ENCODE results near the gene SETD2. TPM values are rescaled to one million over a fixed set of nuclear protein-coding genes. Genes with fewer than 3 reads are reported as not detected.

The SETD2 gene
- total RNA-seq, 2 experiments from 2014 or later, result 87.3 to 87.4 TPM

GRCh38 chr3:47004369-47005211 lies 159.3 kb downstream of the SETD2 start:
- Histone ChIP-seq H3K27me3 (ENCODE audit: control insufficient read depth in 1 of 2, insufficient read depth in 2 of 2, low read length in 2 of 2) (no peaks in the 10 kb centered on the region), H3K4me1 (ENCODE audit: insufficient read depth, low read length) (peaks cover 12% of the 10 kb centered on the region), H3K4me3 (ENCODE audit: low read length) (no peak overlapping the region), H3K9me3 (ENCODE audit: control insufficient read depth in 1 of 2, insufficient read depth in 1 of 2, low read length in 2 of 2) (no peaks in the 10 kb centered on the region), H3K27ac (ENCODE audit: low read depth in 1 of 2, low read length in 2 of 2) (no peak overlapping the region), H3K36me3 (ENCODE audit: insufficient read depth, low read length) (peaks cover 93% of the 10 kb centered on the region)
- TF ChIP-seq CTCF (IDR thresholded peaks at IDR 0.05), result no peak
- no peaks in the 10 kb centered on the region for H3K27me3 Mint-ChIP-seq
- ATAC-seq (ENCODE audit: poor library complexity) (no peak), DNase-seq (no peak)
- H3K4me1 Mint-ChIP-seq (ENCODE audit: low read depth), result no peaks in the 10 kb centered on the region
- intact Hi-C loops (cut with DNase I, micrococcal nuclease), result no loop called here
- ChIA-PET CTCF (no interaction called here), POLR2A (no interaction called here)
- H3K36me3 Mint-ChIP-seq (ENCODE audit: low read depth), result peaks cover 59% of the 10 kb centered on the region
- no peak overlapping the region for H3K4me3 Mint-ChIP-seq
- H3K9me3 Mint-ChIP-seq, result no peaks in the 10 kb centered on the region
- no peak overlapping the region for H3K27ac Mint-ChIP-seq

GRCh38 chr3:47003461-47004368 lies 160.2 kb downstream of the SETD2 start:
- Mint-ChIP-seq H3K36me3 (ENCODE audit: low read depth) (peaks cover 65% of the 10 kb centered on the region), H3K4me1 (ENCODE audit: low read depth) (peaks cover under 1% of the 10 kb centered on the region), H3K27ac (no peak overlapping the region)

GRCh38 chr3:47003056-47003410 lies 160.9 kb downstream of the SETD2 start:
- no peak for TF ChIP-seq CTCF (IDR thresholded peaks at IDR 0.05)
- intact Hi-C loops (cut with DNase I, micrococcal nuclease), result no loop called here
- Histone ChIP-seq H3K4me3 (ENCODE audit: low read length) (no peak overlapping the region), H3K36me3 (ENCODE audit: insufficient read depth, low read length) (peaks cover 100% of the 10 kb centered on the region), H3K27me3 (ENCODE audit: control insufficient read depth in 1 of 2, insufficient read depth in 2 of 2, low read length in 2 of 2) (no peaks in the 10 kb centered on the region), H3K4me1 (ENCODE audit: insufficient read depth, low read length) (peaks cover 15% of the 10 kb centered on the region), H3K27ac (ENCODE audit: low read depth in 1 of 2, low read length in 2 of 2) (no peak overlapping the region), H3K9me3 (ENCODE audit: control insufficient read depth in 1 of 2, insufficient read depth in 1 of 2, low read length in 2 of 2) (no peaks in the 10 kb centered on the region)
- Mint-ChIP-seq H3K4me1 (ENCODE audit: low read depth) (peaks cover 7% of the 10 kb centered on the region), H3K4me3 (no peak overlapping the region), H3K9me3 (no peaks in the 10 kb centered on the region), H3K36me3 (ENCODE audit: low read depth) (peaks cover 72% of the 10 kb centered on the region), H3K27ac (no peak overlapping the region), H3K27me3 (no peaks in the 10 kb centered on the region)
- POLR2A ChIA-PET, result no interaction called here
- no peak for ATAC-seq (ENCODE audit: poor library complexity)
- no peak for DNase-seq
- CTCF ChIA-PET, result no interaction called here

More at GRCh38 chr3:47003461-47004368, 160.2 kb downstream of the SETD2 start:
- H3K27ac ChIP-seq (ENCODE audit: low read depth in 1 of 2, low read length in 2 of 2), result no peak overlapping the region
- no peaks in the 10 kb centered on the region for H3K9me3 Mint-ChIP-seq
- no peaks in the 10 kb centered on the region for H3K9me3 ChIP-seq (ENCODE audit: control insufficient read depth in 1 of 2, insufficient read depth in 1 of 2, low read length in 2 of 2)
- TF ChIP-seq CTCF (IDR thresholded peaks at IDR 0.05), result no peak
- H3K4me3 Mint-ChIP-seq, result no peak overlapping the region
- peaks cover 12% of the 10 kb centered on the region for H3K4me1 ChIP-seq (ENCODE audit: insufficient read depth, low read length)
- no peak overlapping the region for H3K4me3 ChIP-seq (ENCODE audit: low read length)
- H3K27me3 ChIP-seq (ENCODE audit: control insufficient read depth in 1 of 2, insufficient read depth in 2 of 2, low read length in 2 of 2), result no peaks in the 10 kb centered on the region
- intact Hi-C loops (cut with DNase I, micrococcal nuclease), result no loop called here
- POLR2A ChIA-PET, result no interaction called here
- no peak for DNase-seq
- ATAC-seq (ENCODE audit: poor library complexity), result no peak
- H3K36me3 ChIP-seq (ENCODE audit: insufficient read depth, low read length), result peaks cover 100% of the 10 kb centered on the region
- CTCF ChIA-PET, result no interaction called here
- H3K27me3 Mint-ChIP-seq, result no peaks in the 10 kb centered on the region

Data from CD4-positive, alpha-beta T cell (primary cell).